GM23338 (cell line): ENCODE results near the gene BMPER. TPM values are rescaled to one million over a fixed set of nuclear protein-coding genes. Genes with fewer than 3 reads are reported as not detected.

Experiments used
- ATAC-seq: fragments of 200-7000 bp; cut with Tn5 transposase; 3 replicates; pipeline ENCODE4 v1.9.1; 2020
- DNase-seq: peaks from one replicate; pipeline ENCODE4 v3.0.0-alpha.2; 2015; ENCODE audit warnings: low spot score
- H2AFZ ChIP-seq: fragments of 200-600 bp; sonication (generic); 2 replicates; pipeline ENCODE4 v1.8.0; 2016; ENCODE audit warnings: antibody characterized with exemption, mild to moderate bottlenecking, moderate library complexity
- H3F3A ChIP-seq: fragments of 200-600 bp; sonication (generic); replicated peaks from 2 replicates; pipeline ENCODE4 v1.8.0; 2017; ENCODE audit warnings: antibody characterized with exemption, mixed run types, low read depth
- H3K27ac ChIP-seq: fragments of 200-600 bp; sonication (generic); 2 replicates; pipeline ENCODE4 v1.6.1; 2016; ENCODE audit warnings: low read depth
- H3K27me3 ChIP-seq: fragments of 200-600 bp; sonication (generic); 2 replicates; pipeline ENCODE4 v1.8.0; 2016; ENCODE audit warnings: mild to moderate bottlenecking, mixed run types, moderate library complexity; ENCODE audit not compliant: insufficient read depth
- H3K36me3 ChIP-seq: fragments of 200-600 bp; sonication (generic); 2 replicates; pipeline ENCODE4 v1.8.0; 2016; ENCODE audit warnings: mild to moderate bottlenecking; ENCODE audit not compliant: insufficient read depth
- H3K4me1 ChIP-seq: fragments of 200-600 bp; sonication (generic); 2 replicates; pipeline ENCODE4 v1.8.0; 2016; ENCODE audit warnings: mild to moderate bottlenecking, moderate library complexity; ENCODE audit not compliant: insufficient read depth
- H3K4me2 ChIP-seq: fragments of 200-600 bp; sonication (generic); 2 replicates; pipeline ENCODE4 v1.7.1; 2017; ENCODE audit warnings: mixed run types
- H3K4me3 ChIP-seq: fragments of 200-600 bp; sonication (generic); 2 replicates; pipeline ENCODE4 v1.6.1; 2016; ENCODE audit warnings: mixed run types
- H3K79me2 ChIP-seq: fragments of 200-600 bp; sonication (generic); replicated peaks from 2 replicates; pipeline ENCODE4 v1.8.0; 2017; ENCODE audit warnings: mild to moderate bottlenecking; ENCODE audit not compliant: insufficient read depth
- H3K9me2 ChIP-seq: fragments of 200-600 bp; sonication (generic); 2 replicates; pipeline ENCODE4 v1.8.0; 2017; ENCODE audit not compliant: insufficient read depth
- H4K20me1 ChIP-seq: fragments of 200-600 bp; sonication (generic); replicated peaks from 2 replicates; pipeline ENCODE4 v1.8.0; 2017; ENCODE audit warnings: mild to moderate bottlenecking; ENCODE audit not compliant: insufficient read depth
- H3K27ac Mint-ChIP-seq: 2 replicates; pipeline ENCODE4 v1.8.0; 2020; ENCODE audit warnings: inconsistent platforms, mild to moderate bottlenecking, moderate library complexity, mixed read lengths
- H3K27me3 Mint-ChIP-seq: 3 replicates; pipeline ENCODE4 v1.8.0; 2022; ENCODE audit warnings: low read depth, mild to moderate bottlenecking, moderate library complexity, mixed read lengths, inconsistent platforms; ENCODE audit not compliant: insufficient read depth, poor library complexity
- H3K36me3 Mint-ChIP-seq: 3 replicates; pipeline ENCODE4 v1.8.0; 2021; ENCODE audit warnings: low read depth, mild to moderate bottlenecking, inconsistent platforms, moderate library complexity, mixed read lengths
- H3K4me1 Mint-ChIP-seq: 3 replicates; pipeline ENCODE4 v1.8.0; 2020; ENCODE audit warnings: mild to moderate bottlenecking, inconsistent platforms, mixed read lengths
- H3K4me3 Mint-ChIP-seq: 3 replicates; pipeline ENCODE4 v1.8.0; 2021; ENCODE audit warnings: moderate library complexity, mild to moderate bottlenecking, inconsistent platforms, mixed read lengths
- H3K9me3 Mint-ChIP-seq: 3 replicates; pipeline ENCODE4 v1.8.0; 2020; ENCODE audit warnings: moderate library complexity, mild to moderate bottlenecking, inconsistent platforms, mixed read lengths
- CREB1 ChIP-seq: fragments of 250-450 bp; sonication (Bioruptor Pico); IDR thresholded peaks from 2 replicates; pipeline ENCODE4 v1.5.0; 2020; ENCODE audit warnings: low read depth, mild to moderate bottlenecking, moderate library complexity
- CTCF ChIP-seq, 2 experiments: fragments of 200-600 bp in 1 of 2; sonication (generic) in 1 of 2; conservative IDR thresholded peaks; 2 replicates each; pipeline versions ENCODE4 v1.5.1 to v1.6.1; 2016 to 2017; ENCODE audit warnings: antibody characterized with exemption in 2 of 2, low read depth in 2 of 2, mild to moderate bottlenecking in 2 of 2, moderate library complexity in 1 of 2
- ETS1 ChIP-seq: IDR thresholded peaks from 2 replicates; pipeline ENCODE4 v1.6.1; 2016; ENCODE audit warnings: antibody characterized with exemption
- EZH2 ChIP-seq: fragments of 200-600 bp; sonication (generic); IDR thresholded peaks from one replicate; pipeline ENCODE4 v1.8.0; 2017; ENCODE audit warnings: antibody characterized with exemption, mild to moderate bottlenecking, low read depth; ENCODE audit not compliant: unreplicated experiment
- JUNB ChIP-seq: IDR thresholded peaks from one replicate; pipeline ENCODE4 v1.6.1; 2016; ENCODE audit warnings: antibody characterized with exemption; ENCODE audit not compliant: unreplicated experiment
- NANOG ChIP-seq: IDR thresholded peaks from 2 replicates; pipeline ENCODE4 v1.6.1; 2016; ENCODE audit warnings: antibody characterized with exemption, borderline replicate concordance
- POLR2AphosphoS5 ChIP-seq: IDR thresholded peaks from 2 replicates; pipeline ENCODE4 v1.6.1; 2016; ENCODE audit warnings: antibody characterized with exemption, low read depth
- REST ChIP-seq: IDR thresholded peaks from one replicate; pipeline ENCODE4 v1.6.1; 2018; ENCODE audit warnings: antibody characterized with exemption; ENCODE audit not compliant: unreplicated experiment
- ZNF114 ChIP-seq: fragments of 250-450 bp; sonication (Bioruptor Pico); IDR thresholded peaks from 2 replicates; pipeline ENCODE4 v1.5.0; 2020; ENCODE audit warnings: mild to moderate bottlenecking, moderate library complexity
- ZNF331 ChIP-seq: fragments of 250-450 bp; sonication (Bioruptor Pico); IDR thresholded peaks from 2 replicates; pipeline ENCODE4 v1.5.0; 2020; ENCODE audit warnings: low read depth, mild to moderate bottlenecking, moderate library complexity
- ZNF462 ChIP-seq: fragments of 250-450 bp; sonication (Bioruptor Pico); IDR thresholded peaks from 2 replicates; pipeline ENCODE4 v1.5.0; 2020; ENCODE audit warnings: mild to moderate bottlenecking, moderate library complexity
- polyA plus RNA-seq: library from polyadenylated mRNA; unstranded; fragments of >200 nt; fragmentation: Nextera tagmentation; extraction: Ambion mirVana; gene quantifications from 2 replicates; pipeline ENCODE4 v1.2.1, GENCODE V29; 2016
- total RNA-seq: library from RNA; depleted of rRNA; stranded (reverse); fragments of >200 nt; shearing (Covaris generic); gene quantifications from 2 replicates; pipeline ENCODE4 v1.2.3, GENCODE V29; 2014

The BMPER gene
- total and polyA plus RNA-seq, 2 experiments from 2014 or later = 0.53 to 1.4 TPM

GRCh38 chr7:34128762-34129161 is 223.4 kb downstream of the BMPER start (continued):
- no peak for TF ChIP-seq NANOG
- TF ChIP-seq CTCF (conservative IDR thresholded peaks at IDR 0.05; ENCODE audit: low read depth in 2 of 2) = no peak

GRCh38 chr7:34130558-34131295 is 225.4 kb downstream of the BMPER start:
- H3K4me2 ChIP-seq = no peak overlapping the region
- no peak for DNase-seq
- no peak overlapping the region for H2AFZ ChIP-seq
- ATAC-seq = no peak
- H3K4me3 ChIP-seq = no peak overlapping the region
- H3K4me3 Mint-ChIP-seq = no peak overlapping the region
- no peaks in the 10 kb centered on the region for H3K79me2 ChIP-seq
- no peaks in the 10 kb centered on the region for H3K27me3 ChIP-seq
- H3K27me3 Mint-ChIP-seq = peaks cover 2% of the 10 kb centered on the region
- no peaks in the 10 kb centered on the region for H3K4me1 Mint-ChIP-seq
- H3K36me3 Mint-ChIP-seq = no peaks in the 10 kb centered on the region
- peaks cover 3% of the 10 kb centered on the region for H3K9me3 Mint-ChIP-seq
- H3K9me2 ChIP-seq = 0 out of 2 replicates have a peak, but pooled peaks cover 5% of the 10 kb centered on the region
- no peaks in the 10 kb centered on the region for H3K36me3 ChIP-seq
- no peaks in the 10 kb centered on the region for H3K4me1 ChIP-seq
- H3K27ac ChIP-seq = no peak overlapping the region
- no peaks in the 10 kb centered on the region for H4K20me1 ChIP-seq
- H3F3A ChIP-seq = no peaks in the 10 kb centered on the region
- H3K27ac Mint-ChIP-seq = no peak overlapping the region
- TF ChIP-seq ZNF331 (CRISPR knock-in tag) (no peak), ZNF462 (CRISPR knock-in tag) (no peak), ETS1 (no peak), JUNB (no peak), EZH2 (no peak), REST (no peak), POLR2AphosphoS5 (no peak), ZNF114 (CRISPR knock-in tag) (no peak), CREB1 (no peak), NANOG (no peak)
